HL-60 (cell line): ENCODE measurements around the gene FAF1.
"Not testable (repeated sequence)": the region's sequence is repeated elsewhere in the genome, so short reads cannot be mapped to it uniquely, and the experiment has no call there.

ENCODE experiments used
- DNase-seq, 2 experiments: peaks; one replicate each; pipeline ENCODE4 v3.0.0-alpha.2; 2010 to 2020; ENCODE audit warnings: low read depth in 1 of 2, low spot score in 1 of 2
- H3K27ac ChIP-seq: fragments of 250-450 bp; sonication (Bioruptor Pico); replicated peaks from 2 replicates; pipeline ENCODE4 v1.5.1; 2020; ENCODE audit warnings: mild to moderate bottlenecking, moderate library complexity
- H3K27me3 ChIP-seq: fragments of 250-450 bp; sonication (Bioruptor Pico); 2 replicates; pipeline ENCODE4 v1.5.1; 2021; ENCODE audit warnings: mild to moderate bottlenecking, moderate library complexity; ENCODE audit not compliant: insufficient read depth, poor library complexity, severe bottlenecking
- H3K4me3 ChIP-seq: replicated peaks from 2 replicates; pipeline ENCODE4 v1.5.1; 2011; ENCODE audit warnings: mild to moderate bottlenecking, control low read depth, low read length; ENCODE audit not compliant: insufficient read depth
- CTCF ChIP-seq: IDR thresholded peaks from one replicate; pipeline ENCODE4 v1.5.1; 2011; ENCODE audit warnings: low read length, control low read depth, inconsistent platforms; ENCODE audit not compliant: insufficient read depth
- GABPA ChIP-seq: IDR thresholded peaks from 2 replicates; pipeline ENCODE4 v1.6.1; 2012; ENCODE audit warnings: low read depth
- POLR2AphosphoS5 ChIP-seq: IDR thresholded peaks from 2 replicates; pipeline ENCODE4 v1.6.1; 2012; ENCODE audit warnings: low read depth
- REST ChIP-seq: IDR thresholded peaks from 2 replicates; pipeline ENCODE4 v1.6.1; 2012; ENCODE audit warnings: low read depth; ENCODE audit not compliant: insufficient replicate concordance
- SPI1 ChIP-seq: IDR thresholded peaks from 2 replicates; pipeline ENCODE4 v1.6.1; 2012; ENCODE audit warnings: low read depth, mild to moderate bottlenecking, borderline replicate concordance

The FAF1 gene

GRCh38 chr1:50829014-50829958, 130.8 kb downstream of the FAF1 start:
- H3K4me3 ChIP-seq = no peak overlapping the region
- TF ChIP-seq SPI1 = no peak
- no peak for TF ChIP-seq CTCF
- no peak for TF ChIP-seq GABPA
- TF ChIP-seq POLR2AphosphoS5 = no peak
- no peak for TF ChIP-seq REST
- H3K27ac ChIP-seq = no peak overlapping the region
- no peaks in the 10 kb centered on the region for H3K27me3 ChIP-seq
- no peak for DNase-seq

- no peak overlapping the region for H3K27ac ChIP-seq
Measured at GRCh38 chr1:50827546-50827945, 132.5 kb downstream of the FAF1 start.

GRCh38 chr1:50826792-50827191, 133.3 kb downstream of the FAF1 start:
- not testable (repeated sequence) for H3K27me3 ChIP-seq, DNase-seq, H3K27ac ChIP-seq, H3K4me3 ChIP-seq

More at GRCh38 chr1:50827546-50827945, 132.5 kb downstream of the FAF1 start:
- no peak for DNase-seq
- TF ChIP-seq GABPA = no peak
- TF ChIP-seq SPI1 = no peak
- no peak for TF ChIP-seq CTCF
- TF ChIP-seq REST = no peak
- no peak for TF ChIP-seq POLR2AphosphoS5
- H3K27me3 ChIP-seq = no peaks in the 10 kb centered on the region
- no peak overlapping the region for H3K4me3 ChIP-seq

GRCh38 chr1:50822035-50822776, 137.9 kb downstream of the FAF1 start:
- TF ChIP-seq CTCF = no peak
- TF ChIP-seq GABPA = no peak
- TF ChIP-seq POLR2AphosphoS5 = no peak
- no peak for TF ChIP-seq REST
- no peak for TF ChIP-seq SPI1
- Histone ChIP-seq H3K27me3 (no peaks in the 10 kb centered on the region), H3K4me3 (no peak overlapping the region), H3K27ac (no peak overlapping the region)
- no peak for DNase-seq
